Measurements from ENCODE around the gene LIMS2.

The LIMS2 gene

GRCh38 chr2:127645395-127646291 is 29.7 kb downstream of the LIMS2 start, which contains the start of gene GPR17:
TSS of gene GPR17 (plus strand) at chr2:127646153. CDS start at chr2:127650736, 4,583 bp downstream.
- DNase-seq (ENCODE audit: low spot score), result peak; percentile 53

- no peak for DNase-seq (ENCODE audit: low spot score)
These were observed 30.3 kb downstream of the LIMS2 start for GRCh38 chr2:127645026-127645394.

- no peak for DNase-seq (ENCODE audit: low spot score)
These were observed 31.0 kb downstream of the LIMS2 start for GRCh38 chr2:127644066-127645025.

- DNase-seq (ENCODE audit: low spot score), result no peak
These were observed 31.8 kb downstream of the LIMS2 start for GRCh38 chr2:127643439-127644065.

- no peak for DNase-seq (ENCODE audit: low spot score)
These were observed 32.5 kb downstream of the LIMS2 start for GRCh38 chr2:127642706-127643438.

- DNase-seq (ENCODE audit: low spot score), result no peak
These were observed 33.4 kb downstream of the LIMS2 start for GRCh38 chr2:127641846-127642507.

- no peak for DNase-seq (ENCODE audit: low spot score)
These were observed 34.2 kb downstream of the LIMS2 start for GRCh38 chr2:127641133-127641532.

- DNase-seq (ENCODE audit: low spot score), result no peak
These were observed 35.0 kb downstream of the LIMS2 start for GRCh38 chr2:127640082-127641072.

- no peak for DNase-seq (ENCODE audit: low spot score)
These were observed 36.2 kb downstream of the LIMS2 start for GRCh38 chr2:127639111-127639474.

GRCh38 chr2:127638361-127639110 is 36.8 kb downstream of the LIMS2 start:
- DNase-seq (ENCODE audit: low spot score), result no peak

GRCh38 chr2:127637725-127638252 is 37.5 kb downstream of the LIMS2 start:
- no peak for DNase-seq (ENCODE audit: low spot score)

- DNase-seq (ENCODE audit: low spot score), result no peak
These were observed 38.1 kb downstream of the LIMS2 start for GRCh38 chr2:127637236-127637630.

GRCh38 chr2:127636248-127637235 is 38.8 kb downstream of the LIMS2 start:
- DNase-seq (ENCODE audit: low spot score), result no peak

GRCh38 chr2:127635380-127636237 is 39.7 kb downstream of the LIMS2 start:
- DNase-seq (ENCODE audit: low spot score), result no peak

- DNase-seq (ENCODE audit: low spot score), result no peak
These were observed 40.5 kb downstream of the LIMS2 start for GRCh38 chr2:127634626-127635379.
